Vagina (tissue), 2 donors: ENCODE results near the gene NTM. TPM values are rescaled to one million over a fixed set of nuclear protein-coding genes. Genes with fewer than 3 reads are reported as not detected.

Experiments
- DNase-seq, 2 donors: peaks; one replicate each; pipeline ENCODE4 v3.0.0-alpha.2; 2017; ENCODE audit errors: extremely low spot score in 2 of 2
- H3K27ac ChIP-seq: fragments of 200-600 bp; sonication (generic); one replicate; pipeline ENCODE4 v1.5.1; 2019
- H3K27me3 ChIP-seq: fragments of 200-600 bp; sonication (generic); one replicate; pipeline ENCODE4 v1.5.1; 2019
- H3K36me3 ChIP-seq, 2 donors: fragments of 200-600 bp; sonication (generic); one replicate each; pipeline ENCODE4 v1.5.1; 2017 to 2019
- H3K4me1 ChIP-seq: fragments of 200-600 bp; sonication (generic); one replicate; pipeline ENCODE4 v1.5.1; 2019
- H3K4me3 ChIP-seq, 2 donors: fragments of 200-600 bp; sonication (generic); 1 replicate in 1 of 2; 2 replicates in 1 of 2; pipeline ENCODE4 v1.5.1; 2016 to 2019
- H3K9me3 ChIP-seq: fragments of 200-600 bp; sonication (generic); one replicate; pipeline ENCODE4 v1.5.1; 2019
- CTCF ChIP-seq, 3 experiments: fragments of 450-650 bp in 2 of 3; fragments of 200-600 bp in 1 of 3; sonication (generic) in 1 of 3; IDR thresholded peaks; one replicate each; pipeline ENCODE4 v1.5.1; 2017 to 2019; ENCODE audit warnings: antibody characterized with exemption in 3 of 3, mild to moderate bottlenecking in 2 of 3, moderate library complexity in 2 of 3
- POLR2A ChIP-seq, 2 donors: fragments of 450-650 bp; IDR thresholded peaks; one replicate each; pipeline ENCODE4 v1.6.1; 2017; ENCODE audit warnings: antibody characterized with exemption in 2 of 2, mild to moderate bottlenecking in 2 of 2, moderate library complexity in 2 of 2
- POLR2AphosphoS5 ChIP-seq, 2 donors: sonication (generic); formaldehyde crosslinking; IDR thresholded peaks; one replicate each; pipeline ENCODE4 v1.9.0; 2017; ENCODE audit warnings: antibody characterized with exemption in 2 of 2, mild to moderate bottlenecking in 2 of 2, low read depth in 1 of 2; ENCODE audit not compliant: insufficient read depth in 1 of 2
- intact Hi-C: fragments of 100-400 bp; cut with DNase I; formaldehyde crosslinking; loops from one replicate; pipeline ENCODE4 v1.15.1; 2023
- total RNA-seq: library from RNA; depleted of rRNA; stranded (reverse); fragments of >200 nt; gene quantifications from one replicate; pipeline ENCODE4 v1.2.3, GENCODE V29; 2016

The NTM gene
- total RNA-seq, 1 donor from 2014 or later, result 4.2 TPM

- H3K4me3 ChIP-seq, result no peak overlapping the region
- no peaks in the 10 kb centered on the region for H3K27me3 ChIP-seq
- intact Hi-C loops, result no loop called here
- peaks cover 18% of the 10 kb centered on the region for H3K4me1 ChIP-seq
- no peaks in the 10 kb centered on the region for H3K9me3 ChIP-seq
- no peak overlapping the region for H3K27ac ChIP-seq
- no peak for TF ChIP-seq CTCF (IDR thresholded peaks at IDR 0.05)
- TF ChIP-seq POLR2AphosphoS5 (IDR thresholded peaks at IDR 0.05; ENCODE audit: insufficient read depth in 1 of 2, low read depth in 1 of 2), result no peak
- TF ChIP-seq POLR2A (IDR thresholded peaks at IDR 0.05), result no peak
- no peak for DNase-seq
- H3K36me3 ChIP-seq, result no peaks in the 10 kb centered on the region
Observed at GRCh38 chr11:132122735-132123134, 752.3 kb downstream of the NTM start.

- Histone ChIP-seq H3K36me3 (no peaks in the 10 kb centered on the region), H3K4me3 (no peak overlapping the region), H3K27me3 (no peaks in the 10 kb centered on the region), H3K9me3 (no peaks in the 10 kb centered on the region), H3K27ac (no peak overlapping the region), H3K4me1 (peaks cover 18% of the 10 kb centered on the region)
- TF ChIP-seq POLR2AphosphoS5 (IDR thresholded peaks at IDR 0.05; ENCODE audit: insufficient read depth in 1 of 2, low read depth in 1 of 2) (no peak), POLR2A (IDR thresholded peaks at IDR 0.05) (no peak), CTCF (IDR thresholded peaks at IDR 0.05) (no peak)
- intact Hi-C loops, result no loop called here
- DNase-seq, result no peak
Observed at GRCh38 chr11:132123449-132123848, 753.0 kb downstream of the NTM start.

GRCh38 chr11:132123854-132124835 lies 753.7 kb downstream of the NTM start:
- no peaks in the 10 kb centered on the region for H3K27me3 ChIP-seq
- intact Hi-C loops, result no loop called here
- no peak overlapping the region for H3K4me3 ChIP-seq
- H3K9me3 ChIP-seq, result no peaks in the 10 kb centered on the region
- no peaks in the 10 kb centered on the region for H3K36me3 ChIP-seq
- DNase-seq, result no peak
- TF ChIP-seq CTCF (IDR thresholded peaks at IDR 0.05), result no peak
- no peak for TF ChIP-seq POLR2AphosphoS5 (IDR thresholded peaks at IDR 0.05; ENCODE audit: insufficient read depth in 1 of 2, low read depth in 1 of 2)
- TF ChIP-seq POLR2A (IDR thresholded peaks at IDR 0.05), result no peak
- H3K27ac ChIP-seq, result no peak overlapping the region
- peaks cover 18% of the 10 kb centered on the region for H3K4me1 ChIP-seq

- Histone ChIP-seq H3K36me3 (no peaks in the 10 kb centered on the region), H3K27ac (no peak overlapping the region), H3K9me3 (no peaks in the 10 kb centered on the region), H3K27me3 (no peaks in the 10 kb centered on the region), H3K4me1 (peaks cover 18% of the 10 kb centered on the region), H3K4me3 (peak overlapping the region; percentile 30 to 37)
- intact Hi-C loops, result no loop called here
- no peak for DNase-seq
- no peak for TF ChIP-seq POLR2AphosphoS5 (IDR thresholded peaks at IDR 0.05; ENCODE audit: insufficient read depth in 1 of 2, low read depth in 1 of 2)
- TF ChIP-seq CTCF (IDR thresholded peaks at IDR 0.05), result no peak
- no peak for TF ChIP-seq POLR2A (IDR thresholded peaks at IDR 0.05)
Observed at GRCh38 chr11:132125988-132126871, 755.8 kb downstream of the NTM start.
